ENCODE data around the gene ZNF76. TPM values are rescaled to one million over a fixed set of nuclear protein-coding genes. Genes with fewer than 3 reads are reported as not detected.
A peak's percentile ranks its signal among the peaks of the same experiment; 100 is the strongest.

ZNF76 gene
- total and polyA plus RNA-seq, 2 of the 8 experiments (the other 6 are each of a cell fraction or from before 2014, with no cell fraction given) = 17.9 to 23.9 TPM

- no peak for TF ChIP-seq RNF2 (IDR thresholded peaks at IDR 0.05; ENCODE audit: borderline replicate concordance, low read depth, low read length, missing control alignments, poor library complexity, severe bottlenecking)
- TF ChIP-seq PHF8 (conservative IDR thresholded peaks at IDR 0.05; ENCODE audit: low read depth, low read length) = peak; percentile 41; the same call in 1 of the 2 replicates
- no peak for TF ChIP-seq CHD2 (IDR thresholded peaks at IDR 0.05; ENCODE audit: low read length)
- no peak for TF ChIP-seq BRCA1 (IDR thresholded peaks at IDR 0.05; ENCODE audit: low read depth, low read length)
- no peak for TF ChIP-seq SIX5 (IDR thresholded peaks at IDR 0.05; ENCODE audit: low read depth, low read length)
- TF ChIP-seq KDM5A (IDR thresholded peaks at IDR 0.05; ENCODE audit: low read length) = no peak
- TF ChIP-seq ASH2L (IDR thresholded peaks at IDR 0.05; ENCODE audit: low read length) = peak; percentile 44
- no peak for TF ChIP-seq TCF12 (IDR thresholded peaks at IDR 0.05; ENCODE audit: low read depth, low read length)
- TF ChIP-seq SUZ12 (IDR thresholded peaks at IDR 0.05; ENCODE audit: low read length) = no peak; the same call in 1 of the 2 replicates
These were observed 45.4 kb upstream of the ZNF76 start, which contains the start of gene SCUBE3 (continued) for GRCh38 chr6:35213824-35214756.
